Dendritic cell treated with granulocyte-macrophage colony-stimulating factor and Interleukin-4, amounts not matched to agents 40 ng/mL and 50 ng/mL, for 4 days (primary cell): ENCODE data around the gene PODXL.

Source experiments
- H3K27ac Mint-ChIP-seq: one replicate; pipeline ENCODE4 v1.8.0; 2022; ENCODE audit warnings: mild to moderate bottlenecking, mixed read lengths
- H3K27me3 Mint-ChIP-seq: one replicate; pipeline ENCODE4 v1.8.0; 2022; ENCODE audit warnings: mild to moderate bottlenecking, mixed read lengths
- H3K36me3 Mint-ChIP-seq: one replicate; pipeline ENCODE4 v1.8.0; 2022; ENCODE audit warnings: low read depth, mixed read lengths
- H3K4me1 Mint-ChIP-seq: one replicate; pipeline ENCODE4 v1.8.0; 2022; ENCODE audit warnings: low read depth, mixed read lengths
- H3K4me3 Mint-ChIP-seq: one replicate; pipeline ENCODE4 v1.8.0; 2022; ENCODE audit warnings: mild to moderate bottlenecking, moderate library complexity, mixed read lengths
- H3K9me3 Mint-ChIP-seq: one replicate; pipeline ENCODE4 v1.8.0; 2022; ENCODE audit warnings: mixed read lengths
- intact Hi-C: fragments of 100-400 bp; cut with micrococcal nuclease; formaldehyde crosslinking; loops from one replicate; pipeline ENCODE4 v1.15.0; 2022

The PODXL gene

DNA sequence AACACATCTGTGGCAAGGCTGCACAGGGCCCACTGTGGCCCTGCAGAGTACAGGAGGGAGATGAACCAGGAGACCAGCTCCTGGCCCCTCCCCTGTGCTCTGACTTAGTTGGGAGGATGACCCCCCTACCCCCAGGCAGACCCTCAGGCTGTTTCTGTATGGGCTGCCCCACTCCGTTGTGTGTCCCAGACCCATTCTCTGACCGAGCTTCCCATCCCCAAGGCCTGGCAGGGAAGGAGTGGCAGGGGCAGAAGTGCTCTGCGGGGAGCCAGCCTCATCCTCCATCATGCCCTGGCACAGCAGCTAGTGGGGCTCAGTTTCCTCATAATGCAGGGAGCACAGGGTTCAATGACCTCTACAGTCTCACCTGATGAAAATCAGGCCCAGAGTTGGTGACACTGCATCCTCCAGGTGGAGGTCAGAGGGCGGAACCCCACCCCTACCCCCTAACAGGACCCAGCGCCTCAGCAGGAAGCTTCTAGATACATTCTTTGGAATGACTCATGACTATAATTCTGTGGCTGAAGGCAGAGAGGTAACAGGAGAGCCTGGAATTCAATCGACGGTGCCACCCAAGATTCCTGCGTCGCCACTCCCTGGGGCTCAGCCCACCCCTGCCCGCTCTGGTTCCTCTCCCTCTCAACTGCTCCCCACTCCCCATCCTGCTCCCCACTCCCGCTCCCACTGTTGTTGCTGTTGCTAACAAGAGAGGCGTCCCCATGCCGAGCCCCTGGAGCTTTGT is 18.2 kb downstream of the PODXL start:
- Mint-ChIP-seq H3K4me1 (peaks cover 5% of the 10 kb centered on the region), H3K27me3 (no peaks in the 10 kb centered on the region), H3K4me3 (no peak overlapping the region), H3K9me3 (no peaks in the 10 kb centered on the region), H3K27ac (no peak overlapping the region), H3K36me3 (no peaks in the 10 kb centered on the region)
- intact Hi-C loops, result no loop called here

DNA sequence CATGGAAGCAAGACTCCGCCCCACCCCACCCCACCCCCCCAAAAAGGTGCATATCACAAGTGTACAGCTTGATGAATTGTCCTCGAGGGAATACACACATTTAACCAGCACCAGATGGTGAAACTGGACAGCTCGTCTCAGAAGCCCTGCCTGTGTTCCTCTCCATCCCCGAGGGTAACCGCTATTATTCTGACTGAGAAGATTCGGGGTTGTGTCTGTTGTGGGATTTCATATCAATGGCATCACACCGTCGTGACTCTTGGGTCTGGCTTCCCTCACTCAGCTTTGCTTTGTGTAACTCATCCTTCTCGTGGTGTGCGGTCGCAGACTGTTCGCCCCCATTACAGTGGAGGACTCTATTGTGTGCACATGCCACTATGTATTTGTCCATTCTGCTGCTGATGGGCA is 18.9 kb downstream of the PODXL start:
- intact Hi-C loops, result no loop called here
- Mint-ChIP-seq H3K4me3 (no peak overlapping the region), H3K27ac (no peak overlapping the region), H3K4me1 (peaks cover 5% of the 10 kb centered on the region), H3K36me3 (no peaks in the 10 kb centered on the region), H3K27me3 (no peaks in the 10 kb centered on the region), H3K9me3 (no peaks in the 10 kb centered on the region)

DNA sequence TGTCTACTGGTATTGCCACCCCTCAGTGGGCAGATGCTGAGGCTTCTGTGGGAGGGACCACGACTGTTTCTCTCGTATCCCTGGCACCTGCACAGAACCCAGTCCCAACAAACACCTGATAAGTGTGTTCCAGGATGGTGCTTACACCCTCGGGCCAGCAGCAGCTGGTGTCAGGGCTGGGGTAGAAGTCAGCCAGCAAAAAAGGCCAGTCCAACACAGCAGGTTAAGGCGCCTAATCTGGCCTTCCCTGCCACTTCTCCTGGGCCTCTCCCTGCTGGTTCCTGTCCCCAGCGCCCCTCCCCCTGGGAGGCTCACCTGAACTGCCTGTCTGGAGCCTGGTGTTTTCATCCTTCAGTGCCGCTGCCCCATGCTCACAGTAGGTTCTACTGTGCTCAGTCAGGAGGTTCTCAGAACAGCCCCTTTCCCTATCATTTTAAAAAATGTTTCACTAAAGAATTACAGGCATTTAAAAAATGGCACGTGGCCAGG is 20.0 kb downstream of the PODXL start:
- H3K27ac Mint-ChIP-seq, result no peak overlapping the region
- H3K4me1 Mint-ChIP-seq, result peaks cover 1% of the 10 kb centered on the region
- intact Hi-C loops, result no loop called here

DNA sequence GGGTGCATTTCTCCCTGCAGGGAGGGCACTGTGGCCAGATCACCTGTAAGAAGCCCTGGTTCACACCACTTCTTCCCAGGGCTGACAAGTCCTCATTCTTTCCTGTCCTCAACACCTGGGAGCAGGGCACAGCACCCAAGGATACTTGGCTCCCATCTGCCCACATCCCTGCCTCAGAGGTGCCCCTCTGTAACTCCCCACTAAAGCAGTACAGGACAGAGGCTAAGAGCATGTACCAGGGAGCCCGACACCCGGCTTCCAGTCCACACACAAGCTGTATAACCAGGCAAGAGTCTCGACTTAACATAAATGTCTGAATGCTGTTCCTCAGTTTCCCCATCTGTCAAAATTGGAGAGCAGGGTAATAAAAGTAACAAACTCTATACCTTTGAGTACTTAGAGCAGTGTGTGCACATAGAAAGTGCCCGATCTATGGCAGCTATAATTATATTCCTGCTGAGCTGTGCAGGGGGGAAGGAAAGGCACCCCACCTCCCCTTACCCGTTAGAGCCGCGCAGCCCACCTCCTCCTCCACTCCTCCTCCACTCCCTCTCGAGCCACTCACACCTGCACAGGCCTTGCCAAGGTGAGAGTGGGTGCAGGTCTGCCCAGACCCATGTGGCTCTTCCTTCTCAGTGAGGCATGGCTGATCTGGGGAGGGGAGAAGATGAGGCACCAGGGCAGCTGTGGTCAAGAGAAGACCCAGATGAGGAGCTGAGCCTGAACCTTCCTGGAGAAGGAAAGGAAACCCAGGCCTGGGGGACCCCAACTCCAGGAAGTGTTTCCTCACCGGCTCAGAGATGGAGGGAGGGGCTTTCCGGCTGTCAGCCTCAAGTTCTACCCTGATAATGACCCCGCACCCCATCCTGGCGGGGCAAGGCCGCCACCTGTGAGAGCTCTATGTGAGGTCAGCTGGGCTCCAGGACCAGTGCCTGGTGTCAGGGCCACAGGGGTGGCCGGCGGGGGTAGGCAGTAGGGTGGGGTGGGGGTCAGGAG is 22.6 kb downstream of the PODXL start:
- no peaks in the 10 kb centered on the region for H3K36me3 Mint-ChIP-seq
- H3K27ac Mint-ChIP-seq, result no peak overlapping the region
- no peaks in the 10 kb centered on the region for H3K27me3 Mint-ChIP-seq
- H3K9me3 Mint-ChIP-seq, result no peaks in the 10 kb centered on the region
- intact Hi-C loops, result no loop called here
- no peak overlapping the region for H3K4me3 Mint-ChIP-seq
- no peaks in the 10 kb centered on the region for H3K4me1 Mint-ChIP-seq

More for the DNA sequence above, 20.0 kb downstream of the PODXL start:
- Mint-ChIP-seq H3K9me3 (no peaks in the 10 kb centered on the region), H3K27me3 (no peaks in the 10 kb centered on the region), H3K36me3 (no peaks in the 10 kb centered on the region), H3K4me3 (no peak overlapping the region)

DNA sequence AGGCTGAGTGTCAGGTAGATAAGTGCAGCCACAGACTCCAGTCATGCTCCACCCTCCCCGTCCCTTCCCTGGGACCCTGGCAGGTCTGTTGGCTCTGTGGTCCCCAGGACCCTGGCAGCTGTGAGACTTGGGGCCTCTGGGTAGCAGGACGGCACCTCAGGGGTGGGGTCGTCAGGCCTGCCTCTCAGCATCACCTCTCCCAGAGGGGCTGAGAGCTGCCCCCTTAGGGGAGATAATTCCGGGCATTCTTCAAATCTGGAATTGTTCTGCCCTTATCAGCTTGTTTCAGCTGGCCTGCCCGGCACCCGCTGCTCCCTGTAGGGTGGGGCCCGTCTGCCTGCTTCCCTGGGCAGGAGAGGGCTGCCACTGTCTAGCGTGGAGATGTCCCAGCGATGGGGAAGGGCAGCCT is 23.3 kb downstream of the PODXL start:
- H3K4me1 Mint-ChIP-seq, result no peaks in the 10 kb centered on the region
- intact Hi-C loops, result no loop called here

DNA sequence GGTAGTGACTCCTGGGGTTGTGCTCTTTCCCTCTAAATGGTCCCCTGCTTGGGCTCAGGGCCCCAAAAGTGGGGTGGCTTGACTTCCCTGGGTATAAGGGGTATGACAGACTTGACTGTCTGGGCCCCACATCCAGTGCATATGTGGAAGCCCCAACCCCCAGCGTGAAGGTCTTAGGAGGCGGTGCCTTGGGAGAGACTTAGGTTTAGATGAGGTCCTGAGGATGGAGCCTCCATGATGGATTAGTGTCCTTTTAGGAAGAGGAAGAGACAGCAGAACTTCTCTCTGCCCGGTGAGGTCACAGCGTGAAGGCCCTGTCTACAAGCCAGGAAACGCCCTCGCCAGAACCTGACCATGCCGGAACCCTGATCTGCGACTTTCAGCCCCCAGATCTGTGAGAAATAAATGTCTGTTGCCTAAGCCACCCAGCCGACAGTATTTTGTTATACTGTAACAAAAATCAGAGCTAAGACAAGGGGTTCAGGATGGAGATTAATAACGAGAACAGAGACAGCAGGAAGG is 23.8 kb downstream of the PODXL start:
- no peak overlapping the region for H3K4me3 Mint-ChIP-seq
- H3K9me3 Mint-ChIP-seq, result no peaks in the 10 kb centered on the region
- no peak overlapping the region for H3K27ac Mint-ChIP-seq
- intact Hi-C loops, result no loop called here
- peaks cover under 1% of the 10 kb centered on the region for H3K4me1 Mint-ChIP-seq
- H3K27me3 Mint-ChIP-seq, result no peaks in the 10 kb centered on the region
- no peaks in the 10 kb centered on the region for H3K36me3 Mint-ChIP-seq

More for the DNA sequence above, 23.3 kb downstream of the PODXL start:
- H3K27ac Mint-ChIP-seq, result no peak overlapping the region
- H3K4me3 Mint-ChIP-seq, result no peak overlapping the region
- no peaks in the 10 kb centered on the region for H3K9me3 Mint-ChIP-seq
- no peaks in the 10 kb centered on the region for H3K36me3 Mint-ChIP-seq
- H3K27me3 Mint-ChIP-seq, result no peaks in the 10 kb centered on the region

DNA sequence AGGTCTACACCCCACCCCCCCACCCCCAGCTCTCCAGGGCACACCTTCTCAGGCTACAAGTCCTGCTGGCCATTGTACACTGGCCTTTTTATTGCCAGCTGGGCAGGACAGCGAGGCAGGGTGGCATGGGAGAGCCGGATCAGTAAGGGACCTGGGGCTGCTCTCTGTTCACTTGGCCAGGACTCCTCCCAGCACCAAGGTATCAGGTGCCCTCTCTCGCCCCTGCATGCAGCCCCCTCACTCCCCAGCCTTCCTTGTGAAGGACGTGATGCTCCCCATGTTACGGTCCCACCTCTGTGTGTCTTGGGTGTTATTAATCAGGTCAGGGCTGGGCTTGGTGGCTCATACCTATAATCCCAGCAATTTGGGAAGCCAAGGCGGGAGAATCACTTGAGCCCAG is 26.3 kb downstream of the PODXL start:
- H3K9me3 Mint-ChIP-seq, result no peaks in the 10 kb centered on the region
- intact Hi-C loops, result no loop called here
- H3K27me3 Mint-ChIP-seq, result no peaks in the 10 kb centered on the region
- H3K4me1 Mint-ChIP-seq, result peaks cover 5% of the 10 kb centered on the region
- H3K4me3 Mint-ChIP-seq, result no peak overlapping the region
- H3K27ac Mint-ChIP-seq, result no peak overlapping the region
- H3K36me3 Mint-ChIP-seq, result no peaks in the 10 kb centered on the region

DNA sequence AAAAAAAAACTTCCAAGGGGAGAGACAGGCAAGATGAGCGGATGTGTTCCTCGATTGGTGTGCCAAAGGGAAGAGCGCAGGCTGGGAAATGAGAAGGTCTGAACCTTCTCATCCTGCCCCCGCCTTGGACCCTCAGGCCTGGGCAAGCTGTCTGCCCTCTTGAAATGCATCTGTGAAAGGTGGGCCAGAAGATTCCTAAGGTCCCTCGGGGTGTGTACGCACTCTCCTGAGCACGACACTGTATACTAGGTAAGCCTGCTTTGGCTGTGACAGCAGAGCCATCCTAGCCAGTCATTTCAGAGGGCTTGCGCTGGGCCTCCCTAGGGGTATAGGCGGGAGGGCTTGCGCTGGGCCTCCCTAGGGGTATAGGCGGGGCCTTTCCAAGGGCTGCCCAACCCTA is 26.8 kb downstream of the PODXL start:
- no peak overlapping the region for H3K27ac Mint-ChIP-seq
- peaks cover 5% of the 10 kb centered on the region for H3K4me1 Mint-ChIP-seq
- H3K9me3 Mint-ChIP-seq, result no peaks in the 10 kb centered on the region
- H3K4me3 Mint-ChIP-seq, result no peak overlapping the region
- no peaks in the 10 kb centered on the region for H3K27me3 Mint-ChIP-seq
- intact Hi-C loops, result no loop called here
- no peaks in the 10 kb centered on the region for H3K36me3 Mint-ChIP-seq

DNA sequence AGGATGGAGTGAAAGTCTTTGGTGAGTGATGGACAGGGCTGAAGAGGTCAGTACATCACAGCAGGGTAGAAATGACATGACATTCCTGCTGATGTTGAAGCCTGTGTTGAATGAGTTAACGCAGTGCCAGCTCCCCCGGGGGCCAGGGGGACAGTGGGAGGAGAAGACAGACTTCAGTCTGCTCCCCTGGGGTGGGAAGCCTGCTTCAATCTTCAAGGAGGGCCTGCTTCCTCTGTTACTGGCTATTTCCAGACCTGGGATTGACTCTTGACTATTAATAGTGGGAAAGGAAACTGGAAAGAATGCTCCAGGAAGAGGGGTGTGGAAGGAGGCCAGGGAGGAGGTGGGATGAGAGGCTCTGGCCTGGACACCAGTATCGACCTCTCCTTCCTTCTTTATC is 27.2 kb downstream of the PODXL start:
- Mint-ChIP-seq H3K4me1 (peaks cover 5% of the 10 kb centered on the region), H3K36me3 (no peaks in the 10 kb centered on the region), H3K27ac (no peak overlapping the region), H3K27me3 (no peaks in the 10 kb centered on the region), H3K4me3 (no peak overlapping the region), H3K9me3 (no peaks in the 10 kb centered on the region)
- intact Hi-C loops, result no loop called here

DNA sequence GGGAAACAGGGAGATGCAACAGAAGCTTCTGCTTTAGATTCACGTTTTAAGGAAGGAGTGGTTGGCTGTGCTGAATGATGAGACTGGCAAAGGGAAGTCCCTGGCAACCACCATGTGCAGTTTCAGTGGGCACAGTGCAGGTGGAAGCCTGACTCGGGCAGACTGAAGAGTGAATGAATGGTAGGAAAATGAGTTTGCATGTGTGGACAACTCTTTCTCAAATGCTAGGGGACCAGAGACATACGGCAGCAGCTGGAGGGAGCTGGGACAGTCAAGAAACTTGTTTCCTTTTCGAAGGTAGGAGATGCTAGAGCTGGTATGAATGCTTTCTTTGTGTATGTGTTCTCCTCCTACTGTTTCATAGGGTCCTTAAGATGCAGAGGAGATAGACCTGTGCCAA is 29.0 kb downstream of the PODXL start:
- Mint-ChIP-seq H3K36me3 (no peaks in the 10 kb centered on the region), H3K4me3 (no peak overlapping the region), H3K4me1 (peaks cover 5% of the 10 kb centered on the region), H3K9me3 (no peaks in the 10 kb centered on the region), H3K27ac (no peak overlapping the region), H3K27me3 (no peaks in the 10 kb centered on the region)
- intact Hi-C loops, result no loop called here

DNA sequence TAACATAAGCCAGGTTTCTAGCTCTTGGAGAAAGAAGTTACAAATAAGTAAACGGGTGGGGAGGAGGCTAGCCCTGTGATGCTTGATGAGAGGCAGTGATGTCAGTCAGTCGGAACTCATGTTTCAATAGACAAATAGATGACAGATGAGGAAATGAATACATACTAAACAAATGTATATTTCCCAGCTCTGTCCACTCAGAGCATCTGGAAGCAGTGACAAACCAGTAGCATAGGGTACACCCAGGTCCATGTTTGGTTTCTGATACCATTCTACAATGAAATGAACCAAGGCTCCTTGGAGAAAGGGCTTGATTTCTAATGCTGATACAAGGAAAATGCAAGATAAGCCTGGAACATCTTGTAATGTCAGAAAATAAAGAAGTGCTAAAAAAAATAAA is 30.6 kb downstream of the PODXL start:
- H3K36me3 Mint-ChIP-seq, result no peaks in the 10 kb centered on the region
- no peaks in the 10 kb centered on the region for H3K9me3 Mint-ChIP-seq
- intact Hi-C loops, result no loop called here
- H3K4me1 Mint-ChIP-seq, result peaks cover 5% of the 10 kb centered on the region
- H3K27me3 Mint-ChIP-seq, result no peaks in the 10 kb centered on the region
- H3K4me3 Mint-ChIP-seq, result no peak overlapping the region
- no peak overlapping the region for H3K27ac Mint-ChIP-seq

DNA sequence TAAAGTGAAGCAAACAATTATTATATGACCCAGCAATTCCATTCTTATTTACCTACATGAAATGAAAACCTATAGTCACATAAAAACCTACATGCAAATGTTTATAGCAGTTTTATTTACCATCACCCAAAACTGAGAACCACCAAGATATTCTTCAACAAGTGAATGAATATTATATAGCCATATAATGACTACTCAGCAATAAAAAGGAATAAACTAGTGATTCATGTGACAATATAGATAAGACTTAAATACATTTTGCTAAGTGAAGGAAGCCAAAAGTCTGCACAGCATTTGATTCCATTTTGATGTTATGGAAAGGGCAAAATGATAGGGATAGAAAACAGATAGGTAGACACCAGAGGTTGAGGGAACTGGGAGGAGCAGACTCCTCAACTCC is 31.7 kb downstream of the PODXL start:
- Mint-ChIP-seq H3K36me3 (no peaks in the 10 kb centered on the region), H3K9me3 (no peaks in the 10 kb centered on the region), H3K27me3 (no peaks in the 10 kb centered on the region), H3K27ac (no peak overlapping the region), H3K4me3 (no peak overlapping the region), H3K4me1 (peaks cover 5% of the 10 kb centered on the region)
- intact Hi-C loops, result no loop called here

DNA sequence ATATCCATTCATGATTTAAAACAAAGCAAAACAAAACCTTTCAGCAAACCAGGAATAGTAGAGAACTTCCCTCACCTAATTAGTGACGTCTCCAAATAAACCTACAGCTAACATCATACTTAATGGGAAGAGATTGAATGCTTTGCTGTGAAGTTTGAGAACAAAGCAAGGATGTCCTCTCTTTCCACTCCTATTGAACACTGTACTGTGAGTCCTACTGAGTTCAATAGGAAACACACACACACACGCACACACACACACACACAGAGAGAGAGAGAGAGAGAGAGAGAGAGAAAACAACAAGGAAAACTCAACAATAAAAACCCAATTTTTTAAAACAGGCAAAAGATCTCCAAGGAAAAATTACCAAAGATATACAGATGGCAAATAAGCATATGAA is 32.3 kb downstream of the PODXL start:
- intact Hi-C loops, result no loop called here
- no peak overlapping the region for H3K27ac Mint-ChIP-seq
- no peaks in the 10 kb centered on the region for H3K9me3 Mint-ChIP-seq
- no peak overlapping the region for H3K4me3 Mint-ChIP-seq
- no peaks in the 10 kb centered on the region for H3K27me3 Mint-ChIP-seq
- H3K36me3 Mint-ChIP-seq, result no peaks in the 10 kb centered on the region
- H3K4me1 Mint-ChIP-seq, result peaks cover 5% of the 10 kb centered on the region

DNA sequence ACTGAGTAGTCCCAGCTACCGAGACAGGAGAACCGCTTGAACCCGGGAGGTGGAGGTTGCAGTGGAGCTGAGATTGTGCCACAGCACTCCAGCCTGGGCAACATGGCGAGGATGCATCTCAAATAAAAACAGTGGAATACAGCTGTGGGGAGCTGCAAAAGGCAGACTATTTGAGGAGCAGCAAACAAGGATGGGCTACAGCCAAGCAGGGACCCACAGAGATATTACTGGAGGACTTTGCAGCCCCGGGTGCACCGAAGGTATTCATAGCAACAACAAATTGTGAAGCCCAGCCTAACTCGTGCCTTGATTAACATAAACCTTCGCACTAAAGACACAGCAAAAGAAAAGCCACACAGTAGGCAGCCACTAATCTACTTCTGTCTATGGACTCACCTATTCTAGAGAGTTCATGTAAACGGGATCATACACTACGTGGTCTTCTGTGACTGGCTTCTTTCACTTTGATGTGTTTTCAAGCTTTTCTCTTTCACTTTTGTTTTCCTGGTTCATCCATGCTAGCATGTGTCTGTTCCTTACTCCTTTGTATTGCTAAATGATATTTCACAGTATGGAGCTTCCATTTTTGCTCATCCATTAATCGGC is 34.0 kb downstream of the PODXL start:
- Mint-ChIP-seq H3K27me3 (no peaks in the 10 kb centered on the region), H3K9me3 (no peaks in the 10 kb centered on the region), H3K27ac (no peak overlapping the region), H3K4me1 (peaks cover 3% of the 10 kb centered on the region), H3K36me3 (no peaks in the 10 kb centered on the region), H3K4me3 (no peak overlapping the region)
- intact Hi-C loops, result no loop called here
